ENCODE results near the gene UGT1A10. TPM values are rescaled to one million over a fixed set of nuclear protein-coding genes. Genes with fewer than 3 reads are reported as not detected.

UGT1A10 gene
- total RNA-seq, 2 experiments from 2014 or later, result not detected

- no peaks in the 10 kb centered on the region for H3K9me3 Mint-ChIP-seq (ENCODE audit: insufficient read depth)
- DNase-seq (no peak), ATAC-seq (no peak)
- H3K36me3 Mint-ChIP-seq (ENCODE audit: low read depth), result no peaks in the 10 kb centered on the region
- CTCF ChIA-PET, result no interaction called here
- POLR2A ChIA-PET, result no interaction called here
- no peaks in the 10 kb centered on the region for H3K4me1 Mint-ChIP-seq (ENCODE audit: low read depth)
- no peak overlapping the region for H3K27ac Mint-ChIP-seq
- peaks cover 24% of the 10 kb centered on the region for H3K27me3 Mint-ChIP-seq (ENCODE audit: low read depth)
- no peak overlapping the region for H3K4me3 Mint-ChIP-seq
Measured at GRCh38 chr2:233684640-233685039, 48.4 kb downstream of the UGT1A10 start.

DNA sequence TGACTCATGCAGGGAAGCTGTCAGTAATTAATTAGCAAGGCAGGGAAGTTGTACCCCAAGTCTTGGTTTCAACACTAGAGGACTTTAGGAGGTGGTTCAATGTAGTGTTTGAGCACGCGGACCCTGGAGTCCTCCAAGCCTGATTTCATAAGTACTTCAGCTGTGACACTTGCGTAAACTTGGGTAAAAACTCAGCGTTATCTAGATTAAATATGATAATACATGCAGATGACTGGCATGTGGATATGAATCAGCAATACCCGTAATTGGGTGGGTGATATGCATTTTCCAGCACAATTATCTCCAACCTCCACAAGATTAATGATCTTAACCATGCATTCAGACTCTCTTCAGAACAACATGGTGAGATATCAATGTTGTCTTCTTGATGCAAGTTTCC lies 50.7 kb downstream of the UGT1A10 start:
- Mint-ChIP-seq H3K27me3 (ENCODE audit: low read depth) (peaks cover 19% of the 10 kb centered on the region), H3K36me3 (ENCODE audit: low read depth) (no peaks in the 10 kb centered on the region), H3K4me3 (no peak overlapping the region), H3K4me1 (ENCODE audit: low read depth) (no peaks in the 10 kb centered on the region), H3K27ac (no peak overlapping the region), H3K9me3 (ENCODE audit: insufficient read depth) (no peaks in the 10 kb centered on the region)
- DNase-seq, result no peak
- ATAC-seq, result no peak
- CTCF ChIA-PET, result no interaction called here
- POLR2A ChIA-PET, result interaction anchor here (0.6 kb wide), 1 partner anchor 16 kb away, joined by 4 read pairs; no protein-coding TSS in a partner anchor

GRCh38 chr2:233688341-233688740 lies 52.1 kb downstream of the UGT1A10 start:
- peaks cover 16% of the 10 kb centered on the region for H3K27me3 Mint-ChIP-seq (ENCODE audit: low read depth)
- H3K9me3 Mint-ChIP-seq (ENCODE audit: insufficient read depth), result no peaks in the 10 kb centered on the region
- ChIA-PET POLR2A (no interaction called here), CTCF (no interaction called here)
- DNase-seq (no peak), ATAC-seq (no peak)
- H3K4me3 Mint-ChIP-seq, result no peak overlapping the region
- no peak overlapping the region for H3K27ac Mint-ChIP-seq
- no peaks in the 10 kb centered on the region for H3K36me3 Mint-ChIP-seq (ENCODE audit: low read depth)
- no peaks in the 10 kb centered on the region for H3K4me1 Mint-ChIP-seq (ENCODE audit: low read depth)

DNA sequence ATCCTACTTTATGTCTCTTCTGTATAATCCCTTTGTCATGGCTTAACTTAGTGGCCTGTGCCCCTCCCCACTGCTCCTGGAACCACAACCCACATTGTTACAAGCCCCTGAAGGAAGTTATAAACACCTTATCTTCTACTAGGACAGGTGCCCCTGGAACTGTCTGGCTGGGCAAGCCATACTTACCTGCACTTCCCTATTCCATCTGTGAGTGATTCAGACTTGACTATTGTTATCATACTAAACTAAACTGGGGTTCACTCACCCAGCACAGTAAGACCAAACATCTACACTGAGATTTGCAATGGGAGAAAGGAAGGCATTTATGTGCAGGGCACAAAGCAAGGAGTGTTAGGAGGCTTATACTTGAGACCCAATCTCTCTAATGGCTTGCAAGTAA lies 52.8 kb downstream of the UGT1A10 start:
- no peaks in the 10 kb centered on the region for H3K9me3 Mint-ChIP-seq (ENCODE audit: insufficient read depth)
- H3K4me3 Mint-ChIP-seq, result no peak overlapping the region
- POLR2A ChIA-PET, result no interaction called here
- H3K36me3 Mint-ChIP-seq (ENCODE audit: low read depth), result no peaks in the 10 kb centered on the region
- no peaks in the 10 kb centered on the region for H3K4me1 Mint-ChIP-seq (ENCODE audit: low read depth)
- H3K27ac Mint-ChIP-seq, result no peak overlapping the region
- H3K27me3 Mint-ChIP-seq (ENCODE audit: low read depth), result peaks cover 21% of the 10 kb centered on the region
- DNase-seq, result no peak
- no peak for ATAC-seq
- CTCF ChIA-PET, result no interaction called here

GRCh38 chr2:233689501-233689900 lies 53.3 kb downstream of the UGT1A10 start:
- H3K4me3 Mint-ChIP-seq, result no peak overlapping the region
- peaks cover 21% of the 10 kb centered on the region for H3K27me3 Mint-ChIP-seq (ENCODE audit: low read depth)
- H3K36me3 Mint-ChIP-seq (ENCODE audit: low read depth), result no peaks in the 10 kb centered on the region
- no peak for ATAC-seq
- DNase-seq, result no peak
- no peak overlapping the region for H3K27ac Mint-ChIP-seq
- POLR2A ChIA-PET, result no interaction called here
- no peaks in the 10 kb centered on the region for H3K9me3 Mint-ChIP-seq (ENCODE audit: insufficient read depth)
- CTCF ChIA-PET, result no interaction called here
- H3K4me1 Mint-ChIP-seq (ENCODE audit: low read depth), result no peaks in the 10 kb centered on the region

DNA sequence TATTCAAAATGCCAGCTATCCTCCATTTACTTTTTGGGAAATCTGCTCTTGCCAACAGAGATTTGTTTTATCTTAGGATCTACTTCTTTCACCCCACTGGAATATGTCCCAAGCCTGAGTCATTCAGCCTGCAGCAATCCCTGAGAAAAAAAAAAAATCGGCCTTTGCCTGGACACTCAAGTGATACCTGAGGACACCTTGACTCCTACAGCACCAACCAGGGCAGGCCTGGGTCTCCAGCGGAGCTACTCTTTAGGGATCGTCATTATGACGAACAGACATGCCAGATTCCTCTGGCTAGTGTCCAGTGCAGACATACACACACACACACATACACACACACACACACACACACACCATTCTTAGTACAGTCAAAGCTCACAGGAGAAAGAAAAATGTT lies 54.2 kb downstream of the UGT1A10 start:
- ATAC-seq, result no peak
- no peak for DNase-seq
- Mint-ChIP-seq H3K4me1 (ENCODE audit: low read depth) (no peaks in the 10 kb centered on the region), H3K9me3 (ENCODE audit: insufficient read depth) (no peaks in the 10 kb centered on the region), H3K27me3 (ENCODE audit: low read depth) (peaks cover 20% of the 10 kb centered on the region), H3K4me3 (no peak overlapping the region), H3K27ac (no peak overlapping the region), H3K36me3 (ENCODE audit: low read depth) (no peaks in the 10 kb centered on the region)
- CTCF ChIA-PET, result no interaction called here
- POLR2A ChIA-PET, result no interaction called here

GRCh38 chr2:233691443-233692433 lies 55.5 kb downstream of the UGT1A10 start:
- ATAC-seq, result no peak
- POLR2A ChIA-PET, result no interaction called here
- no peak overlapping the region for H3K27ac Mint-ChIP-seq
- H3K27me3 Mint-ChIP-seq (ENCODE audit: low read depth), result peaks cover 20% of the 10 kb centered on the region
- no peaks in the 10 kb centered on the region for H3K4me1 Mint-ChIP-seq (ENCODE audit: low read depth)
- H3K36me3 Mint-ChIP-seq (ENCODE audit: low read depth), result no peaks in the 10 kb centered on the region
- DNase-seq, result no peak
- CTCF ChIA-PET, result no interaction called here
- H3K9me3 Mint-ChIP-seq (ENCODE audit: insufficient read depth), result no peaks in the 10 kb centered on the region
- H3K4me3 Mint-ChIP-seq, result no peak overlapping the region

DNA sequence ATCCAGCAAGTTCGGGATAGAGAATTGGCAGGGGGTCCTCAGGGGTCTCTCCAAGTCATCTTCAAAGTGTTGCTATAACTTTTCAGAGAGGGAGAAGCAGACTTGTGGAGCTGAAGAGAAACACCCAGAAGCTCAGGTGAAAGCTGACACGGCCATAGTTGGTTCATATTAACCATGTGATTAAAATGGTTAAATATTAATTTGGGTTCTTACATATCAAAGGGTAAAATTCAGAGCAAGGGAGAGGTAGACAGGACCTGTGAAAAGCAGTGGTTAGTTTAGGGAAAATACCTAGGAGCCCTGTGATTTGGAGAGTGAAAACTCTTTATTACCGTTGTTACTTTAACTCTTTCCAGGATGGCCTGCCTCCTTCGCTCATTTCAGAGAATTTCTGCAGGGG lies 56.4 kb downstream of the UGT1A10 start, which contains the start of gene UGT1A6:
Gene UGT1A6 (plus strand): TSS at position 243 of the 400 bp plus-strand sequence. CDS start 115 bp downstream, at position 358.
- H3K27me3 Mint-ChIP-seq (ENCODE audit: low read depth), result peaks cover 28% of the 10 kb centered on the region
- DNase-seq (no peak), ATAC-seq (no peak)
- no peaks in the 10 kb centered on the region for H3K36me3 Mint-ChIP-seq (ENCODE audit: low read depth)
- no peaks in the 10 kb centered on the region for H3K9me3 Mint-ChIP-seq (ENCODE audit: insufficient read depth)
- H3K4me3 Mint-ChIP-seq, result no peak within 1 kb of the TSS
- ChIA-PET POLR2A (no interaction called here), CTCF (no interaction called here)
- no peaks in the 10 kb centered on the region for H3K4me1 Mint-ChIP-seq (ENCODE audit: low read depth)
- no peak within 1 kb of the TSS for H3K27ac Mint-ChIP-seq

DNA sequence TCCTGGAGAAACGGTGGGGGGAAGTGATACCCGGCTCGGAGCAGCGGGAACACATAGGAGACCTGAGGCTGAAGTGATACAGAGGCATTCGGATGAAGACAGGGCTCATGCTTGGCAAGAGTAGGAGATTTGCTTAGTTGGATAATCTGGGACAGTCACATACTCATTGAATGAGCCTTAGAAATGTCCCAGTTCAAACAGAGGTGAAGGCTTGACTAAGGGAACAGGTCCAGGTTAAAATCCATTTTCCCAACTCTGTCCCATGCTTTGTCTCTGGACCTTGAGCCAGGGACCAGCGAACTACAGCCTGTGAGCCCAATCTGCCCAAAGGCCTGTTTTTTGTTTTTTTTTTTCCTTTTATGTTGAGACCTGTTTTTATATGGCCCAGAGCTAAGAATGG lies 57.7 kb downstream of the UGT1A10 start:
- H3K9me3 Mint-ChIP-seq (ENCODE audit: insufficient read depth), result no peaks in the 10 kb centered on the region
- ATAC-seq (no peak), DNase-seq (no peak)
- CTCF ChIA-PET, result no interaction called here
- H3K4me1 Mint-ChIP-seq (ENCODE audit: low read depth), result no peaks in the 10 kb centered on the region
- POLR2A ChIA-PET, result no interaction called here
- H3K27ac Mint-ChIP-seq, result no peak overlapping the region
- no peaks in the 10 kb centered on the region for H3K36me3 Mint-ChIP-seq (ENCODE audit: low read depth)
- no peak overlapping the region for H3K4me3 Mint-ChIP-seq
- H3K27me3 Mint-ChIP-seq (ENCODE audit: low read depth), result peaks cover 29% of the 10 kb centered on the region

- no peaks in the 10 kb centered on the region for H3K4me1 Mint-ChIP-seq (ENCODE audit: low read depth)
- CTCF ChIA-PET, result no interaction called here
- no peaks in the 10 kb centered on the region for H3K9me3 Mint-ChIP-seq (ENCODE audit: insufficient read depth)
- peaks cover 33% of the 10 kb centered on the region for H3K27me3 Mint-ChIP-seq (ENCODE audit: low read depth)
- ATAC-seq, result no peak
- H3K36me3 Mint-ChIP-seq (ENCODE audit: low read depth), result no peaks in the 10 kb centered on the region
- DNase-seq, result no peak
- no peak overlapping the region for H3K4me3 Mint-ChIP-seq
- POLR2A ChIA-PET, result no interaction called here
- no peak overlapping the region for H3K27ac Mint-ChIP-seq
Measured at GRCh38 chr2:233698740-233699139, 62.5 kb downstream of the UGT1A10 start.

DNA sequence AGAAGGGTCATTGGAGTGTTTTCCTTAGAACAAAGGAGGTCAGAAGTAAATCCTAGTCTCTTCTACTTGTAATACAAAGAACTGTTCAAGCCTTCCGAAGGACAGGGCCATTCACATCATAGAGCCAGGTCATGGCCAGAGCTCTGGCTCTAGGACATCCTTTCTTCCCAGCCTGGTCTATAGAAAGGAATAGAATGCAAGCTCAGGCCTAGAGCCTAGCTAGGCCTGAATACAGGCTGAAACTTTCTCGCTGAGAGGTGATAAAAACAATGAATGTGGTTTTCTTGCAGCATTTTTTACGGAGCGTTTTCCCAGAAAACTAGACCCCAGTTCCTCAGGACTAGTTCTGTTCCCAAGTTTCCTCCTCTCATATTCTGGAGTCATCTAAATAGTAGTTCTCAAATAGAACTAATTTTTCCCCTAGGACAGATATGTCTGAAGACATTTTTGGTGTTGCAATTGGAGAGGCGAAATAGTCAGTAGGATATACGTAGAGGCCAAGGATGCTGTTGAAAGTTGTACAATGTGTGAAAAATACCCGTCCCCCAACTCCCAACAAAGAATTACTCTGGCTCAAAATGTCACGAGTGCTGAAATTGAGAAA lies 63.3 kb downstream of the UGT1A10 start:
- H3K36me3 Mint-ChIP-seq (ENCODE audit: low read depth), result no peaks in the 10 kb centered on the region
- ChIA-PET CTCF (no interaction called here), POLR2A (no interaction called here)
- ATAC-seq (no peak), DNase-seq (no peak)
- H3K27me3 Mint-ChIP-seq (ENCODE audit: low read depth), result peaks cover 34% of the 10 kb centered on the region
- H3K4me3 Mint-ChIP-seq, result no peak overlapping the region
- H3K9me3 Mint-ChIP-seq (ENCODE audit: insufficient read depth), result no peaks in the 10 kb centered on the region
- no peaks in the 10 kb centered on the region for H3K4me1 Mint-ChIP-seq (ENCODE audit: low read depth)
- no peak overlapping the region for H3K27ac Mint-ChIP-seq

- DNase-seq, result no peak
- ATAC-seq, result no peak
- Mint-ChIP-seq H3K36me3 (ENCODE audit: low read depth) (no peaks in the 10 kb centered on the region), H3K4me1 (ENCODE audit: low read depth) (no peaks in the 10 kb centered on the region), H3K27me3 (ENCODE audit: low read depth) (peaks cover 34% of the 10 kb centered on the region), H3K9me3 (ENCODE audit: insufficient read depth) (no peaks in the 10 kb centered on the region), H3K27ac (no peak overlapping the region), H3K4me3 (no peak overlapping the region)
- CTCF ChIA-PET, result no interaction called here
- POLR2A ChIA-PET, result no interaction called here
Measured at GRCh38 chr2:233700028-233700635, 63.9 kb downstream of the UGT1A10 start.
